Measurements from ENCODE around the gene DISP2. TPM values are rescaled to one million over a fixed set of nuclear protein-coding genes. Genes with fewer than 3 reads are reported as not detected.
A peak's percentile ranks its signal among the peaks of the same experiment; 100 is the strongest.

DISP2 gene
- total RNA-seq, 1 experiment from 2014 or later: 0.51 TPM

DNA sequence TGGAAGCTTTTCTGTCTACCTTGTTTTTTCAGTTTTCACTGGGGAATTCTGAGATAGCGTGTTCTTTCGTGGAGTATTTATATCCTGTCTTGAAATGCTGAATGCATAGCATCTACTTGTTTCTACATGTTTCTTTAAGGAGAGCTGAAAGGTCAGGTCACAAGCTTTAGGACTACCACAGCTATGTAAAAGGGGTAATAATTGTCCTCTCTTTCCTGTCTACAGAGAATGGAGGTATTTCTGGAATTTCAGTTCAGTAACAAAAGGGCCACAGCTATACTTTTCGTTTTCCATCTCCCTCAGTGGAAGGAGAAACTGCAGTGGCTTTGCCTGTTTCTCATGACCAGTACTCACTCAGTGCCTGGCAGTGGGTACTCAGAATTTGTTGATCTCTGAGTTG is 29.8 kb upstream of the DISP2 start:
- no peak for DNase-seq (ENCODE audit: low read depth)

DNA sequence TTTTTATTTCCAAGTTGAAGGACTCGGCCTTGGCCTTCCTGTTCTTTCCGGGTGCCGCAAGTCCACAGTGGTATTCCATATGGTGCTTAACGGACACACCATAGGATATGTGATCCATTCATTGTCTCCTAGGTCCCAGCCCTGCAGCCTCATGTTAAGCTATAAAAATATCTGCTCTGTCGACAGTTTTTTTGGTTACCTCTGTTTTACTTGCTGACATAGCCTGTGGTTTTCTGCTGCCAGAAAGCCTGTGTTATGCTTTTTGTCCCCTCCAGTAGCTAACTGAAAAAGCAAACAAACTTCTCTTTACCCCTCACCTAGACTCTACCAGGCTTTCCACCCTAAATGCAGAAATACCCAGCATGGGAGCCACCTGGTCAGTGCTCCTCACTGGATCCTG is 29.3 kb upstream of the DISP2 start:
- no peak for DNase-seq (ENCODE audit: low read depth)

DNA sequence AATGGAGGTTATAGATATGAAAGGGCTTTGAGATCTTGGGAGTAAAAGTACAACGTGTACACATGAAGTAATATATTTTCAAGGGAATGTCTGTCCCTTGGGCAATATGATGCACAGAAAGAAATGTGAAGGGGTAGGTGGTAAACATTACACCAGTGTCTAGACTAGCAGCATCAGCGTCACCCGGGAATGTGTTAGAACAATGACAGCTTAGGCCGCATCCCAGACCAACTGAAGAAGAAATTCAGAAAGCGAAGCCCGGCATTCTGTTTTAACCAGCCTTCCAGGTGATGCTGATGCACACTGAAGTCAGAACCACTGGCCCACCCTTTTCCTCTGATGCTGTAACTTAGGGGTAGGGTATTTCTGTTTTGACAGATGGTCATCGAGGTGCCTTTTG is 28.2 kb upstream of the DISP2 start:
- DNase-seq (ENCODE audit: low read depth): no peak

DNA sequence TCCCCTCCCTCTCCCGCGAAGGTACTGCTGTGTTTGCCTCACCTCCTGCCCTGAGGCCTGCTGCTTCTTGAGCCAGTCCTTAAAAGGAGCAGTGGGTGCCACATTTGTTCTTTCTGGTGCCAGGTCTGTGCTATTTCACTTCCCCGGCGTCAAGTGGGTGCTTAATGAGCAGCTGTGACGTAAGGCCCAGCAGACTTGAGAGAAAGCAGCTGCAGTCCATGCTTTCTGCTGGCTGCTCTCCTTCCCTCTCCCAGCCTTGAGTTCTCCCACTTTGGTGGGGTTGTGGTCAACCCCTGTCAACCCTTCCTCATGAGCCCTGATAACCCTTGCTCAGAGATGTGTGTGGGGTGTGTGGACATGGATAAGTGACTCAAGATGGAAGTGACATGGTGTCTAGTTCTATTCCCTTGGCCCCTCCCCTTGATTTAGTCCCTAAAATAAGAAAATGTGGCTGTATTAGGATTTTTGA is 27.6 kb upstream of the DISP2 start:
- DNase-seq (ENCODE audit: low read depth): peak; percentile 18

DNA sequence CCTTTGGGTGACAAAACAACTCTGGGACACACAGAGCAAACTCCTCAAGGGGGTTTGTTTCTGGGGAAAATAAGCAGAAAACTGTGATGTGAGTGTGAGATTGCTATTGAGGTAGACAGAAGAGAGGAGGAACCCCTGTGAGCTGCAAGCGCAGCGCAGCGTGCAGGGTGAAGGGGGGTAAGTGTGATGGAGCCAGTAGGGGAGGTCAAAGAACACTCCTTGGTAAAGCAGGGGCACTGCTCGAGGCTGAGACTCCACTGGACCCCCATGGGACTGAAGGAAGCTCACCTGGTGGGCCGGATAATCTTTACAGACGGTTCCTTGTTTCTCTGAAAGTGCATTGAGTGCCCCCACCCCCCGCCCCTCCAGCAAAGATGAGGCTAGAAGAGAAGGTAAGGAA is 27.0 kb upstream of the DISP2 start:
- DNase-seq (ENCODE audit: low read depth): no peak

DNA sequence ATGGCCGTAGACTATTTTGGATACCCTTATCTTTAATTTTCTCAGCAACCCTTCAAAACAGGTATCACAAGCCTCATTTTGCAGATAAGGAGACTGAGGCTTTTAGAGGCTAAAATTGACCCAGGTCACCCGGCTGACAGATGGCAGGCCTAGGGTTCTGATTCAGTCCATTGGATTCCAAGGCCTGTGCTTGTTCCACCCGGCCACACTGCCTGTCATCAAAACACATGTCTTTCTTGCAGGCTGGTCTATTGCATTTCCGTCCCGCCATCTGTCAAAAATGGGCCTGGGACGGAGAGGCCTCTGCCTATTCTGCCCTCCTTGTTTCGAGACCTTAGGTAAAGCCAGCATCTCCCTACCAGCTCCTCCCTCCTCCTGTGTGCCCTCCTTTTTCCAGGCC is 26.4 kb upstream of the DISP2 start:
- no peak for DNase-seq (ENCODE audit: low read depth)

DNA sequence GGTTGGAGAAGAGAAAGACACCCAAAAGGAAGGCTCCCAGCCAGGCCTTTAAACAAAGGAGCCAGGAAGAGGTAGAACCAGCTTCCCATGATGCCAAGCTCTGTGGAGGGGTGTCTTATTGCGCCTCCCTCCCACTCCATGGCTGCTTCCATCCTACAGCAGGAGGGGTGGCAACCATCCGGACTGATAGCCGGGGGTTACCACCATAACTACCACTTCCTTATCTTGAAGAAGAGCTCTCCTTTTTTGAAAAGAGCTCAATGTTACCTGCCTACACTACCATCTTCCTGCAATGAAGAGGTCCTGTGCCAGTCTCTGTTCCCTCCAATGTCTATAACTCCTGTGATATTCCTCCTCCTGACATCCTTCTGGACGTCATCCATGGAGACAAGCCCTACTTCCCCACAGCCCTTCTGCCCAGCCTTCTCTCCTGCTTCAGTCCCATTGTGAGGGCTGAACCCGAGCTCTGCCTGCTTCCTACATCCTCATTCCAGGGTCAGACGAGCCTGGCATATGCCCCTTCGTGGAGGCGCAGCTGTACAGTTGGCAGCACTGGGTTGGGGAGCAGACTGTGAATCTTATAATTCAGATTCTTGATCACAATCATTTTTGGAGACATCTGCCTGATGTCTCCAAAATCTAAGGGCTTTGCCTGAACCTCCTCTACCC is 25.8 kb upstream of the DISP2 start:
- DNase-seq (ENCODE audit: low read depth): no peak

DNA sequence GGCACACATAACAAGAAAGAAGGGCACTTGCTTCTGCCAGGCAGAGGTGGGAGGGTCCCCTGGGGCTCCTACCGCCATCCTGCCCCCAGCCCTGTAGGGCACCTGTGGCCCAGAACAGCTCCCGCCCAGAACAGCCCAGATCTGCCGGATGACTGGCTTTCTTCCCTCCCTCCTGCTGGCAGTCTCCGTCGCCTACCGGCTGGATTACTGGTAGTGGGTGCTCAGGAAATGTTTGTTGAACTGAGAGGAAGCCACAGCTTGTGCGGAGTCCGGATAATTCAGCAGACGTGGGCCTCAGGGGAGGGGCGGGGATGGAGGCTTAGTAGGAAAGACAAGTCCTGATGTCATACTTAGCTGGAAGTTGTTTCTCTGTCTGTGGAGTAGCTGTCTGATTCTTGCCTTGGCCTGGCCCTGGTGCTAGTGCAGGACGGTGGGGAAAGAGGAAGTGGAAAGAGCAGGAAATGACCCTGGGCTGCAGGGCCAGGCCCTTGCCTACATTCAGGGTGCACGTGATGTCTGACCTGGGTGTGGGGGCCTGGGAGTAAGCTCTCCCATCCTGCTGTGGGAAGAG is 24.0 kb upstream of the DISP2 start:
- peak; percentile 31 for DNase-seq (ENCODE audit: low read depth)

DNA sequence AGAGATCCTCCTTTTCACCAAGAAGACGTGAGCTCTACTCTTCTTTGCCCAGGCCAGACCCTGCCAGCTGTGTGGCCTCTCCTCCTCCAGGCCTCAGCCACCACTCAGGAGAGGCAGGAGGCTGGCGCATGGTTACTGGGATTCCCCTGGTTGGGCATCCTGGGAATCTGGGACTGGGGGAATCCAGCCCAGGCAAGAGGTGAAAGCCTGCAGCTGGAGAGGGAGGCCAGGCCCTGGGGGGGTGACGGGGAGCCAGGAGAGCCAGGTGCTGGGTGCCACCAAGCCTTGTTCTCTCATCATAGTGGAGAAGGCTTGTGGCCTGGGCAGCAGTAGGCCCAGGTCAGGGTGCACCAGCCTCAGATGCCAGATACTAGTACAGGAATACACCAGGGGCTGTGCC is 23.5 kb upstream of the DISP2 start:
- DNase-seq (ENCODE audit: low read depth): no peak

DNA sequence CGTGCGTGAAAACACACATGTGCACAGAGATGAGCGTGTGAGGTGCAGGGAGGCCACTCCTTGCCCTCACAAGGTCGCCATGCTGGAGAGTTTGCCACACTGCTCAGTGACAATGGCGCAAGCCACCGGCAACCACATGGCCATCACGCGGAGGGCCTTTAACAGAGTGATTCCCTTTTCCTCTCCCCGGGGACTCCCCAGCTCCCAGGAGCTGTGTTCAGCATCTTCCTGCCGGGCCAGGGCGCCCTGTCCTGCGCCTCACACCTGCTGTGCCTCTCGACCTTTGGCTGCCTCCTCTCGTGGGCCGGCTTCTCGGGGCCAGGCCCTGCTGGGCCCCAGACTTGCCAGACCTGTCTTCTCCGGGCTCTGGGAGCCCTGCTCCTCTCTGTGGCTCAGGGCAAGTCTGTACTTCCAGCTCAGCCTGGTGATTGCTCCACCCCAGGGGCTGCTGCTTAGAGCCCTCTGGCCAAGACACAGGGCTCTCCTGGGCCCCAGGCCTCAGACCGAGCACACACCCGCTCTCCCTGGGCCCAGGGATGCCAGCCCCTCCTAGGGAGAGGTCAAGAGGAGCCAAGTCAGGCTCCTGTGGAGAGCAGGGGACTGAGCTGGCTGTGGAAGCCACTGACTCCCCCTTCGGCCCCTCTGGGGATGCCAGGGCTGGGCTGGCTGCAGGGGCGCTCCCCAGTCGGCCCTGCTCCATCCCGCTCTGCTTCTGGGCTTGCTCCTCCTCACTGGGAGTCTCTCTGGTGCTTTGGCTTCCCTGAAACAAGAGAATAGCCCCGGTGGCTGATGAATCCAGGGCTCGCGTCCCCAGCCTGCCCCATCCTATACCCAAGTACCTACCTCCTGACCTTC is 22.9 kb upstream of the DISP2 start:
- no peak for DNase-seq (ENCODE audit: low read depth)

DNA sequence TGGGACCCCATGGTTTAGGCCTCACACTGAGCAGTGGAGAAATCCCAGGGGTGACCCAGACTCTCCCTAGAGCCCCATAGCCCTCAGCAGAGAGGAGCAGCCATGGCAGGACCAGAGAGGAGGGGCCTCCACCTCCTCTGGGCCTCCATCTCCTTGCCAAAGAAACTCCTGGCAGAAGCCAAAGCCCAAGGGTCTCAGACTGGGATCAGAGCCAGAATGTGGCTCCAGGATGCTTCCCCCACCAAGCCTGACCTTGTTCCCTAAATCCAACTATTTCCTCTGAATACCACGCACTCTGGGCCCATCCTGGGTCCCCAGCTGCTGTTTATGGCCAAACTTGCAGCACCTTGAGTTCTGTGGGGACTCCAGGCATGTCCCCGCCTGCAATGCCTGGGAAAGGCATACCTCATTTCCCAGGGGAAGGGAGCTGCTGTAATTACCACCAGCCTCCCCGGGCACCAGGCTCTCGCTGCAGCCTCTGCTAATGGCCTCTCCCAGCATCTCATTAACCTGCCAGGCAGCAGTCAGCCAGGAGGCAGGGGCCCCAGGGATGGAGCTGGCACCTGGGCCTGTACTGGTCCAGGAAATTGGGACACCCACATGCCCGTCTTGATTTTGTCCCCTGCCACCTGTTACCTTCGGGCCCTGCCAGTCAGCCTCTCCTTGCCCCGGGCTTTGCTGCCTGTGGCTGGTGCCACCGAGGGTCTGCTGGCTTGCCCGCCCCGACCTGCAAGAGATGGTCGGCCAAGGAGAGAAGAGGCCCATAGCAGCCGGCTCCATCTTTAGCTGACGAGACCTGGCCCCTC is 21.9 kb upstream of the DISP2 start:
- no peak for DNase-seq (ENCODE audit: low read depth)

DNA sequence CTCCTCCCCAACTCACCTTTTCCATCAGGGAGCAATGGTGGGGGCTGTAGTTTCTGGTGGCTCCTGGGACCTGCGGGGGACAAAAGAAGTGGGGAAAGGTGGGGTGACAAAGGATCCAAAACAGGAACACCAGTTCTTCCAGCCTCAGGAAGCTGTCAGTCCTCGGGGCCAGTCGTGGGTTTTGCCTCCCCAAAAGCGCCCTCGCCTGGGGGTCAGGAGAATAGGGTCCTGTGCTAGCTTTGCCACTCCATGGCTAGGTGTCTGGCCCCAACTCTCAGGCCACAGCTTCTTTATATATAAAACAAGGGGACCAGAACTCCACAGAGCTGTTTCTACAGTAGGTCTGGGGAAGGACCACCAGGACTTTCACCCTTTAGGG is 21.3 kb upstream of the DISP2 start:
- no peak for DNase-seq (ENCODE audit: low read depth)

DNA sequence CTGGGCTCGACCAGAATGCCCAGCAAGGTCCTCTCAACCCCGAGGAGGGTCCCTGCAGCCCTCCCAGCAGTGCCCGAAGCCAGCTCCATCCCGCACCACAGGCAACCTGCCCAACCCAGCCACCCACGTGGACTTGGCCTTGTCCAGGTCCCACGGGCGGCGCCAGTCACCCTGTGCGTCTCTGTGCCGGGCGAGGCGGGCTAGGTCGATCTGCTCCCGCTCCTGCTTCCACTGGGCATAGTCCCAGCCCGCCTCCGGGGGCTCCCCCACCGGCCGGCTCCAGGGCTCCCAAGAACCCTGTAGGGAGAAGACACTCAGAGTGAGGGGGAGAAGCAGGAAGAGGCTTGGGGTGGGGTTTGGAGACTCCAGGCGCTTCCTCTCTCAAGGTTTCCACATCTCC is 20.4 kb upstream of the DISP2 start:
- DNase-seq (ENCODE audit: low read depth): no peak

DNA sequence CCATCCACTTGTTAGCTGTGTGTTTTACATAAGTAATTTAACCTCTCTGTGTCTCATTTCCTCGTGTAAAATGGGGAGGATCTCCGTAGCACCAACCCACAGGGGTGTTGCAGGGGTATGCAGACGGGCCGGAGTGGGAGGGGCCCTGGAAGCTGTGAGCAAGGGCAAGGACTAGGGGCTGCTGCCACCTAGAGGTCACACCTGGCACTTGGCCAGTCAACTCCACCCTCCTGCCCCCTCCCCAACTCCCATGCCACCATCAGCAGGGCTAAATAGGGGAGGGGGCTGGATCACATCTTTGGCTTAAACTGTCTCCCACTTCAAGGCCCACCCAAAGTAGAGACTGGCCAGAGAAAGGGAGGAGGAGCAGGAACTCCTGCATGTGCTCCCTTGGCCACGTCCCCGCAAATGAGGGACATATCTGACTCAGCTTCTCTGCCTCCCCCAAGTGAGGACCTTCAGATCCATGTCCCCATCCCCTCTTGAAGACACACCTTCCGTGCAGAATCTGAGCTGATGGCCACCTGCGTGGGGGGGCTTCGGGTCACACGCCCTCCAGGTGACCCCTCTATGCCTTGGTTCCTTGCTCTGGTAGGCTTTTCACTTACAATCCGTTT is 19.9 kb upstream of the DISP2 start:
- DNase-seq (ENCODE audit: low read depth): peak; percentile 82

DNA sequence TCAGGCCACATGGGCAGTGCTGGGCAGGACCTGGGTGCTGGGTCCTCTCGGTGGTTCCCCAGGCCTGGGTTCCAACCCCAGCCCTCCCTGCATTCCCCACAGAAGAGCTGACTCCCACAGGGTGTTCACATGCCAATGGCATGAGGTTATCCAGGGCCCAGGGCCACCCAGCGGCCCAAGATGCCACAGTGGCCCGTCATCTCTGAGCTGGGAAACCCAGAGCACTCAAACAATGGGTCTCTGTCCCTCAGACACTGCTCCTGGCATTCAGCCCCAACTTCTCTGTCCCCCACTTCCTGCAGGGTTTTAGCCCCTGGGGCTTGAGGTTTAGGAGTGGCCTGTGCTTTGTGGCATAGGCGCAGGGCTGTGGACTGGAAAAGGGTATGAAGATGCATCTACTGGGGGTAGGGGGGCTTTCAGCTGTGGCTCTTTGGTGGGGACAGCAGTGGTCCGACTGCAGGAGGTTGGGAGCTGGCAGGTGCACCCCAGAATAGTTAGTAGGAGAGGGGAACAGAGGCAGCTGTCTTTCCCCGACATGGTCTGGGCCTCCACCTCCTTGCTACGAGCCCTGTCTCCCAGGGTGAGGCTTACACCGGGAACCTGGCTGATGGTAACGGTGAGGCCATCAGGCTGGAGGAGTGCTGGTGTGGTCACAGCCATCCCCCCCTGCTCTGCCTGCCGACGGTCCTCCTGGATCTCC is 18.9 kb upstream of the DISP2 start:
- peak; percentile 96 for DNase-seq (ENCODE audit: low read depth)

DNA sequence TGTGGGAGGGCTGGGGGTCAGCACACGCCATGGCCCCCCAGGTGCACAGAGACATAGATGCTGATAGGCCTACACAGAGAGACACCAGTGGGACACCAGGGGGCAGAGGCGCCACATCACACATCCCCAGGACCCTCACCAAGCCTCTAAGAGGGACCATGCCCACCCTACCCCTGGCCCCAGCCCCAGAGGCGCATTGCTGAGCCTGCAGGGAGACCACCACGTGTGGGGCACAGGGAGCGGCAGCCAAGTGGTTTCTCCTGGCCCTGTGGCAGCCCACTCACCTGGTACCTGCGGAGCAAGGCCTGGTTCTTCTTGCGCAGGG is 18.4 kb upstream of the DISP2 start:
- peak; percentile 44 for DNase-seq (ENCODE audit: low read depth)

DNA sequence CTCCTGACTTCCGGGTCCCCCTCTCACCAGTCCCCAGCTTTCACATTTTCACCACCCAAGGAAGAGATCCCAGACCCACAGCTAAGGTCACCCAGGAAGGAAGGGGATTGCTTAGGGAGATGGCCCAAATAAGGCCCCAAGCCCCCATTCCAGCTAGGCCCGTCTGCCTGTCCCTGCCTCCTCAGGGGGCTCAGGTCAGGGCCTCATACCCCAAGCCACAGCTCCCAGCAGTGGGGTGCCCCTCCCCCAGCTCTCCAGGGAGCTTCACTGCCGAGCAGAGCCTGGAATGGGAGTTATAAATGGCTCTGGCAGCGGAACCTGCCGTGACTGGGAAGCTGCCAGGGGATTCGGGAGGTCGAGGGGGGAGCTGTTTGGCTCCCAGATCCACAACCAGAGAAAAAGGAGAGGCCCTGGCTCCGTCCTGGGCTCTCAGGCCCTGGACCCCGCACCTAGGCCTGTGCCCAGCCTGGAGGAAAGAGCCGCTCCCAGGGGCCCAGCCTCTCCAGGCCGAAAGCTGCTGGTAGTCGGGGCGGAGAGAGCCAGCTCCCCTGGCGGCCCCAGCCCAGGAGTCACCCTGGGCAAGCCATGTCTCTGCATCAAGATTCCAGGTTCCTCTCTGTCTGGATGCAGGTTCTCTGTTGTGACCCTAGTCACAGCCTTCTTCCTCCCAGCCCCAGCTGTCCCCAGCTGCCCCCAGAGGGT is 17.8 kb upstream of the DISP2 start:
- DNase-seq (ENCODE audit: low read depth): peak; percentile 70

DNA sequence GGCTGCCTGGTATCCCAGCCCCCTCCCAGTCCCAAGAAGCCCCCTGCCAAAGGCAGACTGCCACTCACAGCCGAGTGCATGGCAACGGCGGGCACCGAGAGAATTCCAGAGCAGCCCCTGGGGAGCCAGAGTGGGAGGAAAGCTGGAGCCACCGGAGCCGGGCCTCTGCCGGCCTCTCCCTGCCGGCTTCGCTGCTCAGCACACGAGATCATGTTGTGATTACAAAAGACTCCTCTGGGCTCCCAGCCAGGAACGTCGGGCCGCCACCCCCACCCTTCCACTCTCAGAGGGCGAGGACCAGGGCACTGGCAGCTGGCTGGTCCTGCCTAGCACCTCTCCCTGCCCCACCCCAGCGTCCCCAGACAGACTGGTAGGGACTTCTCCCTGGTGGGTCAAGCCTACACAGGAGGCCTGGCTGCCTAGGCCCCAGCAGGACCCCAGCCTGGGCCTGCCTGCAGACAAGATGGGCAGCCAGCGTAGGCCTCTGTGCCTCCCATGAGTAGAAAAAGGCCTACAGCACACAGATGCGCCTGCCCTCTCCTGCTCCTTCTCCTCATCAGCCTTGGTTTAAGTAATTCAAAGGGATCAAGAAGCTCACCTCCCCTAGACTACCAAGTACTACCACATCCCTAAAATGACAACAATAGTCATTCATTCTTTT is 17.1 kb upstream of the DISP2 start, which contains the start of gene CCDC9B:
TSS of gene CCDC9B (minus strand) at position 200 of the 661 bp plus-strand sequence. CDS start at position 80, 120 bp downstream.
- peak; percentile 89 for DNase-seq (ENCODE audit: low read depth)

DNA sequence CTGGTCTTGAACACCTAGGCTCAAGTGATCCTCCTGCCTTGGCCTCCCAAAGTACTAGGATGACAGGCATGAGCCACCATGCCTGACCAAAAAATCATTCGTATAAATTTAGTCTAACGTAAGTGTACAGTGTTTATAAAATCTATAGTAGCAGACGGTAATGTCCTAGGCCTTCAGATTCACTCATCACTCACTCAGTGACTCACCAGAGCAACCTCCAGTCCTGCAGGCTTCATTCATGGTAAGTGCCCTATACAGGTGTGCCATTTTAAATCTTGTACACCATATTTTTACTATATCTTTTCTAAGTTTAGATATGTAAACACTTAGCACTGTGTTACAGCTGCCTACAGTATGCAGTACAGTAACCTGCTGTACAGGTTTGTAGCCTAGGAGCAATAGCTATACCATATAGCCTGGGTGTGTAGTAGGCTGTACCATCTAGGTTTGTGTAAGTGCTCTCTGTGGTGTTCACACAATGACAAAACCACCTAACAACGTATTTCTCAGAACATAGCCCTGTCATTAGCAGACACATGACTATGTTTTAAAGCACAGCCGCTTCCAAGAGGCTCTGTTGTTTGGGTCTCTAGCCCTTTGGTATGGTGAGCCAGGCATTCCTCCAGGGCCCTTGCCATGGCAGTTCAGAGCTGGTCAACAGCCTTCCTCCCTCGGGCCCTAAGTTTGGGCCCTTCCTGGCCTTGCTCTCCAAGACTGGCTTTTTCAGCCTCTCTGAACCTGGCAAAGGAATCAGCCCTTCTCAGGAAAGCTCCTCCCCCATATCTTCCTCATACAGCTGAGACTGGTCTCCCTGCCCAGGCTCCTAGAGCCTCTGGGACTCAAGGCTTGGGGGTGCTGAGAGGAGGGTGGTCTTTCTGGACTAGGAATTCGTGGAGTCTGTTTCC is 15.4 kb upstream of the DISP2 start:
- DNase-seq (ENCODE audit: low read depth): peak; percentile 60

All from Daoy (cell line).